Skeletal muscle satellite cell (primary cell): ENCODE data around the gene ZNF684. TPM values are rescaled to one million over a fixed set of nuclear protein-coding genes. Genes with fewer than 3 reads are reported as not detected.
"Not testable (repeated sequence)": the region's sequence is repeated elsewhere in the genome, so short reads cannot be mapped to it uniquely, and the experiment has no call there.

Experiments used
- H3K27me3 ChIP-seq: 2 replicates; pipeline ENCODE4 v1.7.0; 2013; ENCODE audit warnings: low read length; ENCODE audit not compliant: control insufficient read depth, insufficient read depth
- H3K36me3 ChIP-seq: 2 replicates; pipeline ENCODE4 v1.7.0; 2013; ENCODE audit warnings: mild to moderate bottlenecking, control low read depth, low read length; ENCODE audit not compliant: insufficient read depth
- H3K4me1 ChIP-seq: 2 replicates; pipeline ENCODE4 v1.7.0; 2013; ENCODE audit warnings: low read length; ENCODE audit not compliant: control insufficient read depth, insufficient read depth
- H3K4me2 ChIP-seq: 2 replicates; pipeline ENCODE4 v1.7.0; 2013; ENCODE audit warnings: mild to moderate bottlenecking, low read length
- H3K4me3 ChIP-seq: 2 replicates; pipeline ENCODE4 v1.7.0; 2013; ENCODE audit warnings: low read length
- H3K9ac ChIP-seq: 2 replicates; pipeline ENCODE4 v1.7.0; 2013; ENCODE audit warnings: mild to moderate bottlenecking, low read depth, low read length, moderate library complexity
- H3K9me3 ChIP-seq: replicated peaks from 2 replicates; pipeline ENCODE4 v1.7.0; 2013; ENCODE audit warnings: mild to moderate bottlenecking, control low read depth, low read length
- total RNA-seq: library from RNA; depleted of rRNA; stranded (reverse); fragments of >200 nt; gene quantifications from 2 replicates; pipeline ENCODE4 v1.2.3, GENCODE V29; 2012; rRNA removed

Gene ZNF684
- total RNA-seq, result 2.8 TPM in 2 replicates

- H3K9ac ChIP-seq, result peak within 1 kb of the TSS; percentile 74
- peak within 1 kb of the TSS; percentile 92 for H3K4me2 ChIP-seq
- H3K27me3 ChIP-seq, result no peaks in the 10 kb centered on the region
- no peaks in the 10 kb centered on the region for H3K9me3 ChIP-seq
- H3K4me1 ChIP-seq, result peaks cover 5% of the 10 kb centered on the region
- peak within 1 kb of the TSS; percentile 88 for H3K4me3 ChIP-seq
- no peaks in the 10 kb centered on the region for H3K36me3 ChIP-seq
Measured at GRCh38 chr1:40531381-40532061, at the start of gene ZNF684. ZNF684 (plus strand) TSS chr1:40531637; CDS start chr1:40533167, 1,530 bp downstream.

- H3K9ac ChIP-seq, result no peak overlapping the region
- H3K4me1 ChIP-seq, result no peaks in the 10 kb centered on the region
- peaks cover 57% of the 10 kb centered on the region for H3K36me3 ChIP-seq
- no peak overlapping the region for H3K4me3 ChIP-seq
- H3K9me3 ChIP-seq, result peaks cover 42% of the 10 kb centered on the region
- H3K4me2 ChIP-seq, result no peak overlapping the region
- H3K27me3 ChIP-seq, result no peaks in the 10 kb centered on the region
Measured at GRCh38 chr1:40495315-40495903, 36.0 kb upstream of the ZNF684 start.

DNA sequence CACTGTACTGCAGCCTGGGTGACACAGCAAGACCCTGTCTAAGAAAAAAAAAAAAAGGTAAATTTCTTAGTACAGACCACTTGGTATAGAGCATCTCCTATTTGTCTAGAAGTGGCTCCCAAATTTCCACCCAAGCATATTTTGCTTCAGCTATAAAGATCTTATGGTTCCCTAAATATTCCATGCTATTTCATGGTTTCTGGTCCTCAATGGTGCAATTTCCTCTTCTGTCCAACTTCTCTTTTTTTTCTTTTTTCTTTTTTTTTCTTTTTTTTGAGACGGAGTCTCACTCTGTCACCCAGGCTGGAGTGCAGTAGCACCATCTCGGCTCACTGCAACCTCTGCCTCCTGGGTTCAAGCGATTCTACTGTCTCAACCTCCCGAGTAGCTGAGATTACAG, 28.8 kb upstream of the ZNF684 start:
- not testable (repeated sequence) for H3K9ac ChIP-seq, H3K4me3 ChIP-seq, H3K27me3 ChIP-seq, H3K4me1 ChIP-seq, H3K36me3 ChIP-seq, H3K4me2 ChIP-seq
- H3K9me3 ChIP-seq, result peaks cover 11% of the 10 kb centered on the region

- Histone ChIP-seq H3K4me1 (peaks cover 6% of the 10 kb centered on the region), H3K4me3 (peak overlapping the region; percentile 92), H3K27me3 (no peaks in the 10 kb centered on the region), H3K4me2 (peak overlapping the region; percentile 87), H3K9ac (peak overlapping the region; percentile 88), H3K36me3 (no peaks in the 10 kb centered on the region), H3K9me3 (no peaks in the 10 kb centered on the region)
Measured at GRCh38 chr1:40507973-40508372, 23.5 kb upstream of the ZNF684 start.

GRCh38 chr1:40508375-40509341, 22.8 kb upstream of the ZNF684 start, which contains the start of gene EXO5:
EXO5 (plus strand) TSS chr1:40508767; CDS start chr1:40514545, 5,778 bp downstream.
- Histone ChIP-seq H3K4me1 (peaks cover 6% of the 10 kb centered on the region), H3K4me2 (peak within 1 kb of the TSS; percentile 87), H3K36me3 (no peaks in the 10 kb centered on the region), H3K4me3 (peak within 1 kb of the TSS; percentile 92), H3K9ac (peak within 1 kb of the TSS; percentile 88), H3K27me3 (no peaks in the 10 kb centered on the region), H3K9me3 (no peaks in the 10 kb centered on the region)

GRCh38 chr1:40519517-40519916, 11.9 kb upstream of the ZNF684 start:
- Histone ChIP-seq H3K4me1 (no peaks in the 10 kb centered on the region), H3K9me3 (peaks cover 12% of the 10 kb centered on the region), H3K36me3 (peaks cover 21% of the 10 kb centered on the region), H3K4me3 (no peak overlapping the region), H3K4me2 (no peak overlapping the region), H3K9ac (no peak overlapping the region), H3K27me3 (no peaks in the 10 kb centered on the region)

GRCh38 chr1:40530735-40531380, 579 bp upstream of the ZNF684 start:
- peaks cover 5% of the 10 kb centered on the region for H3K4me1 ChIP-seq
- peak overlapping the region; percentile 92 for H3K4me2 ChIP-seq
- no peaks in the 10 kb centered on the region for H3K36me3 ChIP-seq
- no peaks in the 10 kb centered on the region for H3K9me3 ChIP-seq
- H3K9ac ChIP-seq, result peak overlapping the region; percentile 74
- H3K4me3 ChIP-seq, result peak overlapping the region; percentile 88
- no peaks in the 10 kb centered on the region for H3K27me3 ChIP-seq

GRCh38 chr1:40532062-40532389, 589 bp downstream of the ZNF684 start:
- H3K4me1 ChIP-seq, result peaks cover 5% of the 10 kb centered on the region
- no peaks in the 10 kb centered on the region for H3K36me3 ChIP-seq
- H3K4me3 ChIP-seq, result peak overlapping the region; percentile 88
- no peaks in the 10 kb centered on the region for H3K27me3 ChIP-seq
- peak overlapping the region; percentile 92 for H3K4me2 ChIP-seq
- no peaks in the 10 kb centered on the region for H3K9me3 ChIP-seq
- peak overlapping the region; percentile 74 for H3K9ac ChIP-seq

- H3K9me3 ChIP-seq, result no peaks in the 10 kb centered on the region
- peaks cover 5% of the 10 kb centered on the region for H3K4me1 ChIP-seq
- no peak overlapping the region for H3K9ac ChIP-seq
- H3K36me3 ChIP-seq, result no peaks in the 10 kb centered on the region
- no peaks in the 10 kb centered on the region for H3K27me3 ChIP-seq
- H3K4me3 ChIP-seq, result peak overlapping the region; percentile 88
- peak overlapping the region; percentile 92 for H3K4me2 ChIP-seq
Measured at GRCh38 chr1:40532844-40533424, 1.5 kb downstream of the ZNF684 start.

DNA sequence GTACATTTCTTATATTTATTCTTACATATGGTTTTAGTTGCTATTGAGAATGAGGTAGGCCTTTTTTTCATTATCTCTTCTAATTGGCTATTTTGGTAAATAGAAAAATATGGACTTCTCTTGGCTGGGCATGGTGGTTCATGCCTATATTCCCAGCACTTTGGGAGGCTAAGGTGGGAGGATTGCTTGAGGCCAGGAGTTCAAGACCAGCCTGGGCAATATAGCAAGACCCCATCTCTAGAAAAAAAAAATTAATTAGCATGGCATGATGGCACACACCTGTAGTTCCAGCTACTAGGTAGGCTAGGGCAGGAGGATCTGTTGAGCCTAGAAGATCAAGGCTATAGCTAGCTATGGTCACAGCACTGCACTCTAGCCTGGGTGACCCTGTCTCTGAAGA, 3.2 kb downstream of the ZNF684 start:
- H3K9ac ChIP-seq, result no peak overlapping the region
- no peaks in the 10 kb centered on the region for H3K36me3 ChIP-seq
- no peaks in the 10 kb centered on the region for H3K27me3 ChIP-seq
- peaks cover 5% of the 10 kb centered on the region for H3K4me1 ChIP-seq
- H3K9me3 ChIP-seq, result no peaks in the 10 kb centered on the region
- H3K4me2 ChIP-seq, result no peak overlapping the region
- H3K4me3 ChIP-seq, result no peak overlapping the region

GRCh38 chr1:40535732-40536131, 4.3 kb downstream of the ZNF684 start:
- no peak overlapping the region for H3K9ac ChIP-seq
- no peaks in the 10 kb centered on the region for H3K36me3 ChIP-seq
- H3K27me3 ChIP-seq, result no peaks in the 10 kb centered on the region
- H3K9me3 ChIP-seq, result no peaks in the 10 kb centered on the region
- H3K4me3 ChIP-seq, result no peak overlapping the region
- H3K4me2 ChIP-seq, result no peak overlapping the region
- peaks cover 5% of the 10 kb centered on the region for H3K4me1 ChIP-seq
